ENCODE measurements around the gene CSNK1A1L. TPM values are rescaled to one million over a fixed set of nuclear protein-coding genes. Genes with fewer than 3 reads are reported as not detected.
A peak's percentile ranks its signal among the peaks of the same experiment; 100 is the strongest.

The CSNK1A1L gene
- total and polyA plus RNA-seq, 10 of the 15 experiments (the other 5 are each of a cell fraction or from before 2014, with no cell fraction given), result not detected

DNA sequence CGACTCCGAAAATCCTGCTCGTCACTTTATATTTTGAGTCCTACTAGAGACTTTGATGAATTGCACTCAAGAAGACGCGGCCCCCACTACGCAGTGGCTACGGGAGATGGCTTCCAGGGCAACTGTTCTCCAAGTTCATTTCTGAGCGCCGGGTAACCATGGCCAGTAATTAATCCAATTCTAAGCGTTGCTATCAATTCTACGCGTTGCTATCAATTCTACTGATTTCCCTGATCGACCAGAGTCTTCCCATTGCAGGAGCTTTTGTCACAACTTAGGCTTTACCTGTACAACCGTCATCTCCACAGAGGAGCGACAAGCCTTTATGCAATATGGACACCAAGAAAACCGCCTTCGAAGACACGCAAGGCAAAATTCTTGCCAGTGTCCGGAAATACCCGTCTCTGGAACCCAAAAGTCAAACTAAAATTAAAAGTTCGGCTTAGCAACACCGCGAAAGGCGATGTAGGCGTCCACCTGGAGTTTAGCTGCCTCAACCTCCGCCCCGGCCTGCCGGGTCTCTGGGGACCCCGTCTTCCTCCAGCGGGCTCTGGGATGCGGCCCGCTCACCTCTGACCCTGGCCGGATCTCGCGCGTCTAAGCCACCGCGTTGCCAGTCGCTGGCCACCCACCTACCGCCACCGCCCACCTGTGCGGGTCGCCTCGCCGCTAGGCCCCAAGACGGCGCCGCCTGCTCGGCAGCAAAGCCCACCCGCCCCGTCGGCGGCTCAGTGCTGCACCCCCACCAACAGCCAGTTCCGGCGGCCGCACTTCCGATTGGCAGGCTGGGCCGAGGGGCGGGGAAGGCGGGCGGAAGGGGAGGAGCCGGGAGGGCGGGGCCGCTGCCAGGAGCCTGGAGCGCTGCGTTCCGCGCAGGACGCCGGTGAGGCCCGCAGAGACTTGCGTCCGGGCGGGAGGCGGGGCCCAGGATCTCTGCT is 46.3 kb downstream of the CSNK1A1L start, which contains the start of gene SUPT20H (continued):
- TF ChIP-seq, protein P1, sequence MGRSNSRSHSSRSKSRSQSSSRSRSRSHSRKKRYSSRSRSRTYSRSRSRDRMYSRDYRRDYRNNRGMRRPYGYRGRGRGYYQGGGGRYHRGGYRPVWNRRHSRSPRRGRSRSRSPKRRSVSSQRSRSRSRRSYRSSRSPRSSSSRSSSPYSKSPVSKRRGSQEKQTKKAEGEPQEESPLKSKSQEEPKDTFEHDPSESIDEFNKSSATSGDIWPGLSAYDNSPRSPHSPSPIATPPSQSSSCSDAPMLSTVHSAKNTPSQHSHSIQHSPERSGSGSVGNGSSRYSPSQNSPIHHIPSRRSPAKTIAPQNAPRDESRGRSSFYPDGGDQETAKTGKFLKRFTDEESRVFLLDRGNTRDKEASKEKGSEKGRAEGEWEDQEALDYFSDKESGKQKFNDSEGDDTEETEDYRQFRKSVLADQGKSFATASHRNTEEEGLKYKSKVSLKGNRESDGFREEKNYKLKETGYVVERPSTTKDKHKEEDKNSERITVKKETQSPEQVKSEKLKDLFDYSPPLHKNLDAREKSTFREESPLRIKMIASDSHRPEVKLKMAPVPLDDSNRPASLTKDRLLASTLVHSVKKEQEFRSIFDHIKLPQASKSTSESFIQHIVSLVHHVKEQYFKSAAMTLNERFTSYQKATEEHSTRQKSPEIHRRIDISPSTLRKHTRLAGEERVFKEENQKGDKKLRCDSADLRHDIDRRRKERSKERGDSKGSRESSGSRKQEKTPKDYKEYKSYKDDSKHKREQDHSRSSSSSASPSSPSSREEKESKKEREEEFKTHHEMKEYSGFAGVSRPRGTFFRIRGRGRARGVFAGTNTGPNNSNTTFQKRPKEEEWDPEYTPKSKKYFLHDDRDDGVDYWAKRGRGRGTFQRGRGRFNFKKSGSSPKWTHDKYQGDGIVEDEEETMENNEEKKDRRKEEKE (IDR thresholded peaks at IDR 0.05), result no peak
- TF ChIP-seq, protein P2, sequence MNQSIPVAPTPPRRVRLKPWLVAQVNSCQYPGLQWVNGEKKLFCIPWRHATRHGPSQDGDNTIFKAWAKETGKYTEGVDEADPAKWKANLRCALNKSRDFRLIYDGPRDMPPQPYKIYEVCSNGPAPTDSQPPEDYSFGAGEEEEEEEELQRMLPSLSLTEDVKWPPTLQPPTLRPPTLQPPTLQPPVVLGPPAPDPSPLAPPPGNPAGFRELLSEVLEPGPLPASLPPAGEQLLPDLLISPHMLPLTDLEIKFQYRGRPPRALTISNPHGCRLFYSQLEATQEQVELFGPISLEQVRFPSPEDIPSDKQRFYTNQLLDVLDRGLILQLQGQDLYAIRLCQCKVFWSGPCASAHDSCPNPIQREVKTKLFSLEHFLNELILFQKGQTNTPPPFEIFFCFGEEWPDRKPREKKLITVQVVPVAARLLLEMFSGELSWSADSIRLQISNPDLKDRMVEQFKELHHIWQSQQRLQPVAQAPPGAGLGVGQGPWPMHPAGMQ (IDR thresholded peaks at IDR 0.05; ENCODE audit: borderline replicate concordance), result no peak
- TF ChIP-seq SREBF1 (IDR thresholded peaks at IDR 0.05; ENCODE audit: low read length), result no peak
- no peak for TF ChIP-seq SRF (IDR thresholded peaks at IDR 0.05; ENCODE audit: low read depth in 2 of 2, low read length in 2 of 2)
- no peak; the same call in 1 of the 2 replicates for TF ChIP-seq CBFB (IDR thresholded peaks at IDR 0.05; ENCODE audit: low read depth)
- no peak for TF ChIP-seq TCF12 (IDR thresholded peaks at IDR 0.05; ENCODE audit: low read depth, low read length)
- TF ChIP-seq RAD21 (IDR thresholded peaks at IDR 0.05; ENCODE audit: insufficient read depth, low read depth, low read length), result no peak
- TF ChIP-seq ZNF207 (IDR thresholded peaks at IDR 0.05; ENCODE audit: borderline replicate concordance), result peak; percentile 83; the same call in 1 of the 2 replicates
- TF ChIP-seq NR2C1 (IDR thresholded peaks at IDR 0.05), result peak; percentile 89
- TF ChIP-seq FOXK2 (IDR thresholded peaks at IDR 0.05), result no peak
- TF ChIP-seq, protein P3, sequence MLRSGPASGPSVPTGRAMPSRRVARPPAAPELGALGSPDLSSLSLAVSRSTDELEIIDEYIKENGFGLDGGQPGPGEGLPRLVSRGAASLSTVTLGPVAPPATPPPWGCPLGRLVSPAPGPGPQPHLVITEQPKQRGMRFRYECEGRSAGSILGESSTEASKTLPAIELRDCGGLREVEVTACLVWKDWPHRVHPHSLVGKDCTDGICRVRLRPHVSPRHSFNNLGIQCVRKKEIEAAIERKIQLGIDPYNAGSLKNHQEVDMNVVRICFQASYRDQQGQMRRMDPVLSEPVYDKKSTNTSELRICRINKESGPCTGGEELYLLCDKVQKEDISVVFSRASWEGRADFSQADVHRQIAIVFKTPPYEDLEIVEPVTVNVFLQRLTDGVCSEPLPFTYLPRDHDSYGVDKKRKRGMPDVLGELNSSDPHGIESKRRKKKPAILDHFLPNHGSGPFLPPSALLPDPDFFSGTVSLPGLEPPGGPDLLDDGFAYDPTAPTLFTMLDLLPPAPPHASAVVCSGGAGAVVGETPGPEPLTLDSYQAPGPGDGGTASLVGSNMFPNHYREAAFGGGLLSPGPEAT (IDR thresholded peaks at IDR 0.05; ENCODE audit: low read depth), result 0 out of 2 replicates have a peak, but pooled peaks have one; percentile 7
- no peak for TF ChIP-seq TBL1XR1 (IDR thresholded peaks at IDR 0.05; ENCODE audit: low read depth, low read length)
- TF ChIP-seq, protein P4, sequence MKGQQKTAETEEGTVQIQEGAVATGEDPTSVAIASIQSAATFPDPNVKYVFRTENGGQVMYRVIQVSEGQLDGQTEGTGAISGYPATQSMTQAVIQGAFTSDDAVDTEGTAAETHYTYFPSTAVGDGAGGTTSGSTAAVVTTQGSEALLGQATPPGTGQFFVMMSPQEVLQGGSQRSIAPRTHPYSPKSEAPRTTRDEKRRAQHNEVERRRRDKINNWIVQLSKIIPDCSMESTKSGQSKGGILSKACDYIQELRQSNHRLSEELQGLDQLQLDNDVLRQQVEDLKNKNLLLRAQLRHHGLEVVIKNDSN (IDR thresholded peaks at IDR 0.05; ENCODE audit: borderline replicate concordance, extremely low read length, insufficient read depth, low read depth, low read length), result no peak
- TF ChIP-seq, protein P5, sequence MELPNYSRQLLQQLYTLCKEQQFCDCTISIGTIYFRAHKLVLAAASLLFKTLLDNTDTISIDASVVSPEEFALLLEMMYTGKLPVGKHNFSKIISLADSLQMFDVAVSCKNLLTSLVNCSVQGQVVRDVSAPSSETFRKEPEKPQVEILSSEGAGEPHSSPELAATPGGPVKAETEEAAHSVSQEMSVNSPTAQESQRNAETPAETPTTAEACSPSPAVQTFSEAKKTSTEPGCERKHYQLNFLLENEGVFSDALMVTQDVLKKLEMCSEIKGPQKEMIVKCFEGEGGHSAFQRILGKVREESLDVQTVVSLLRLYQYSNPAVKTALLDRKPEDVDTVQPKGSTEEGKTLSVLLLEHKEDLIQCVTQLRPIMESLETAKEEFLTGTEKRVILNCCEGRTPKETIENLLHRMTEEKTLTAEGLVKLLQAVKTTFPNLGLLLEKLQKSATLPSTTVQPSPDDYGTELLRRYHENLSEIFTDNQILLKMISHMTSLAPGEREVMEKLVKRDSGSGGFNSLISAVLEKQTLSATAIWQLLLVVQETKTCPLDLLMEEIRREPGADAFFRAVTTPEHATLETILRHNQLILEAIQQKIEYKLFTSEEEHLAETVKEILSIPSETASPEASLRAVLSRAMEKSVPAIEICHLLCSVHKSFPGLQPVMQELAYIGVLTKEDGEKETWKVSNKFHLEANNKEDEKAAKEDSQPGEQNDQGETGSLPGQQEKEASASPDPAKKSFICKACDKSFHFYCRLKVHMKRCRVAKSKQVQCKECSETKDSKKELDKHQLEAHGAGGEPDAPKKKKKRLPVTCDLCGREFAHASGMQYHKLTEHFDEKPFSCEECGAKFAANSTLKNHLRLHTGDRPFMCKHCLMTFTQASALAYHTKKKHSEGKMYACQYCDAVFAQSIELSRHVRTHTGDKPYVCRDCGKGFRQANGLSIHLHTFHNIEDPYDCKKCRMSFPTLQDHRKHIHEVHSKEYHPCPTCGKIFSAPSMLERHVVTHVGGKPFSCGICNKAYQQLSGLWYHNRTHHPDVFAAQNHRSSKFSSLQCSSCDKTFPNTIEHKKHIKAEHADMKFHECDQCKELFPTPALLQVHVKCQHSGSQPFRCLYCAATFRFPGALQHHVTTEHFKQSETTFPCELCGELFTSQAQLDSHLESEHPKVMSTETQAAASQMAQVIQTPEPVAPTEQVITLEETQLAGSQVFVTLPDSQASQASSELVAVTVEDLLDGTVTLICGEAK (IDR thresholded peaks at IDR 0.05; ENCODE audit: borderline replicate concordance), result peak; percentile 79
- no peak for TF ChIP-seq SPI1 (IDR thresholded peaks at IDR 0.05; ENCODE audit: borderline replicate concordance, insufficient read depth, low read depth, low read length)
- no peak for TF ChIP-seq SIX5 (IDR thresholded peaks at IDR 0.05; ENCODE audit: low read depth, low read length, severe bottlenecking)
